ENCODE data around the gene MYO5A. TPM values are rescaled to one million over a fixed set of nuclear protein-coding genes. Genes with fewer than 3 reads are reported as not detected.
"Not testable (repeated sequence)": the region's sequence is repeated elsewhere in the genome, so short reads cannot be mapped to it uniquely, and the experiment has no call there.

The MYO5A gene
- total and polyA plus RNA-seq, 9 of the 15 experiments (the other 6 are each of a cell fraction or from before 2014, with no cell fraction given), result 0.03 to 0.82 (median 0.40) TPM

DNA sequence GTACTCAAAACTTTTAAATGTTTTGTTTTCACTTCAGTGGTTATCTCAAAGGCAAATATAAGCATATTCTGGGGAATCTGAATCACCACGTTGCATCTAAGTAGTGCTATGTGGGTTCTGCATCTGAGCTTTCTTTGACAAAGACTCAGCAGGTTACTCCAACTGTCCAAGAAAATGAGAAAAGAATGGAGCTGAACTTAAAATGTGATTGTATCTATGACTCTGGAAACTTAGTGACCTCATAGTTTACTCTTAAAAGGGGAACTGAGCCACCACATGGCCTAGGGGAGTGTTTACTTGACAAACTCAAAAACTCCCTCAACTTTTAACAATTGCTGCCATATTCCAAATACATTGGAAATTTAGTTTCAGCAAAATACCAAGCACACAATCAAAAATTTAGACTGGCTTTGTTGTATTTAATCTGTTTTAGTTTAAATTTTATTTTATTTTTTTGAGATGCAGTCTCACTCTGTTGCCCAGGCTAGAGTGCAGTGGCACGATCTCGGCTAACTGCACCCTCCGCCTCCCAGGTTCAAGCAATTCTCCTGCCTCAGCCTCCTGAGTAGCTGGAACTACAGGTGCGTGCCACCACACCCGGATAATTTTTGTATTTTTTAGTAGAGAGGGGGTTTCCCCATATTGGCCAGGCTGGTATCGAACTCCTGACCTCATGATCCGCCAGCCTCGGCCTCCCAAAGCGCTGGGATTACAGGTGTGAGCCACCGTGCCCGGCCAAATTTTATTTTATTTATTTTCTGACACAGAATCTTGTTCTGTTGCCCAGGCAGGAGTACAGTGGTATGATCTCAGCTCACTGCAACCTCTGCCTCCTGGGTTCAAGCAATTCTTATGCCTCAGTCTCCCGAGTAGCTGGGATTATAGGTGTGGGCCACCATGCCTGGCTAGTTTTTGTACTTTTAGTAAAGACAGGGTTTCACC, 37.0 kb upstream of the MYO5A start (continued):
- TF ChIP-seq HMBOX1 (IDR thresholded peaks at IDR 0.05) (0 out of 2 replicates have a peak, but pooled peaks have one; percentile 14), RAD21 (CRISPR knock-in tag; conservative IDR thresholded peaks at IDR 0.05 in 1 of 2, IDR thresholded peaks at IDR 0.05 in 1 of 2) (peak in 1 of 2 experiments; percentile 28; a peak in 2 of 4 replicates), ADNP (tag; IDR thresholded peaks at IDR 0.05) (peak; percentile 12; the same call in 1 of the 2 replicates), MNT (conservative IDR thresholded peaks at IDR 0.05) (peak; percentile 75 to 77), SNIP1 (IDR thresholded peaks at IDR 0.05; ENCODE audit: low read depth) (peak; percentile 79), POLR2A (conservative IDR thresholded peaks at IDR 0.05) (0 out of 2 replicates have a peak, but pooled peaks have one; percentile 18), FOXK2 (conservative IDR thresholded peaks at IDR 0.05 in 1 of 2, IDR thresholded peaks at IDR 0.05 in 1 of 2; ENCODE audit: low read depth in 2 of 2) (peak in 1 of 2 experiments; percentile 77; a peak in 1 of 4 replicates), EP400 (IDR thresholded peaks at IDR 0.05) (peak; percentile 60), SPI1 (IDR thresholded peaks at IDR 0.05; ENCODE audit: borderline replicate concordance, low read depth, low read length) (peak; percentile 96), ATF7 (IDR thresholded peaks at IDR 0.05) (peak; percentile 97), L3MBTL2 (IDR thresholded peaks at IDR 0.05) (peak; percentile 81), FOXM1 (IDR thresholded peaks at IDR 0.05; ENCODE audit: low read depth) (peak; percentile 62), SMARCA4 (IDR thresholded peaks at IDR 0.05) (peak; percentile 32; the same call in 1 of the 2 replicates), SOX6 (IDR thresholded peaks at IDR 0.05) (peak; percentile 44; the same call in 1 of the 2 replicates), ARID1B (IDR thresholded peaks at IDR 0.05) (peak; percentile 36; the same call in 1 of the 2 replicates), ZNF592 (IDR thresholded peaks at IDR 0.05) (peak; percentile 64; the same call in 1 of the 2 replicates), SMARCC2 (IDR thresholded peaks at IDR 0.05; ENCODE audit: low read depth) (0 out of 2 replicates have a peak, but pooled peaks have one; percentile 22)
- TF ChIP-seq, protein P1, sequence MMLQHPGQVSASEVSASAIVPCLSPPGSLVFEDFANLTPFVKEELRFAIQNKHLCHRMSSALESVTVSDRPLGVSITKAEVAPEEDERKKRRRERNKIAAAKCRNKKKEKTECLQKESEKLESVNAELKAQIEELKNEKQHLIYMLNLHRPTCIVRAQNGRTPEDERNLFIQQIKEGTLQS (IDR thresholded peaks at IDR 0.05), result peak; percentile 75
- TF ChIP-seq, protein P1 (CRISPR knock-in tag; conservative IDR thresholded peaks at IDR 0.05), result not testable (repeated sequence)
- TF ChIP-seq FOXM1 (CRISPR knock-in tag; IDR thresholded peaks at IDR 0.05; ENCODE audit: low read depth), result not testable (repeated sequence)

Measured in K562 (cell line).